Progenitor cell of endocrine pancreas (in vitro differentiated cells): ENCODE results near the gene PROSER3. TPM values are rescaled to one million over a fixed set of nuclear protein-coding genes. Genes with fewer than 3 reads are reported as not detected.

Experiments used
- DNase-seq: peaks from one replicate; pipeline ENCODE4 v3.0.0; 2021; ENCODE audit warnings: low spot score; ENCODE audit not compliant: unreplicated experiment
- H3K27ac Mint-ChIP-seq: 2 replicates; pipeline ENCODE4 v1.8.0; 2021; ENCODE audit warnings: mild to moderate bottlenecking, moderate library complexity, mixed read lengths
- H3K27me3 Mint-ChIP-seq: 2 replicates; pipeline ENCODE4 v1.8.0; 2021; ENCODE audit warnings: mixed read lengths
- H3K36me3 Mint-ChIP-seq: 2 replicates; pipeline ENCODE4 v1.8.0; 2022; ENCODE audit warnings: mixed read lengths; ENCODE audit not compliant: insufficient read depth
- H3K4me1 Mint-ChIP-seq: 2 replicates; pipeline ENCODE4 v1.8.0; 2021; ENCODE audit warnings: low read depth, mixed read lengths
- H3K4me3 Mint-ChIP-seq: 2 replicates; pipeline ENCODE4 v1.8.0; 2021; ENCODE audit warnings: low read depth, mild to moderate bottlenecking, moderate library complexity, mixed read lengths
- H3K9me3 Mint-ChIP-seq: 2 replicates; pipeline ENCODE4 v1.8.0; 2021; ENCODE audit warnings: low read depth, mixed read lengths
- CTCF ChIP-seq: fragments of 200-600 bp; sonication (generic); IDR thresholded peaks from one replicate; pipeline ENCODE4 v1.5.0; 2021; ENCODE audit warnings: antibody characterized with exemption, mild to moderate bottlenecking; ENCODE audit not compliant: unreplicated experiment
- total RNA-seq: library from RNA; stranded (reverse); gene quantifications from 2 replicates; pipeline ENCODE4 v1.2.1, GENCODE V29; 2021

The PROSER3 gene
- total RNA-seq, 1 donor from 2014 or later: 58.6 TPM

GRCh38 chr19:35776102-35776788 is 18.3 kb downstream of the PROSER3 start:
- Mint-ChIP-seq H3K36me3 (peaks cover 3% of the 10 kb centered on the region), H3K4me3 (peak overlapping the region; percentile 72), H3K27ac (no peak overlapping the region), H3K27me3 (peaks cover 30% of the 10 kb centered on the region), H3K4me1 (peaks cover 7% of the 10 kb centered on the region), H3K9me3 (no peaks in the 10 kb centered on the region)
- DNase-seq: no peak
- TF ChIP-seq CTCF: no peak

DNA sequence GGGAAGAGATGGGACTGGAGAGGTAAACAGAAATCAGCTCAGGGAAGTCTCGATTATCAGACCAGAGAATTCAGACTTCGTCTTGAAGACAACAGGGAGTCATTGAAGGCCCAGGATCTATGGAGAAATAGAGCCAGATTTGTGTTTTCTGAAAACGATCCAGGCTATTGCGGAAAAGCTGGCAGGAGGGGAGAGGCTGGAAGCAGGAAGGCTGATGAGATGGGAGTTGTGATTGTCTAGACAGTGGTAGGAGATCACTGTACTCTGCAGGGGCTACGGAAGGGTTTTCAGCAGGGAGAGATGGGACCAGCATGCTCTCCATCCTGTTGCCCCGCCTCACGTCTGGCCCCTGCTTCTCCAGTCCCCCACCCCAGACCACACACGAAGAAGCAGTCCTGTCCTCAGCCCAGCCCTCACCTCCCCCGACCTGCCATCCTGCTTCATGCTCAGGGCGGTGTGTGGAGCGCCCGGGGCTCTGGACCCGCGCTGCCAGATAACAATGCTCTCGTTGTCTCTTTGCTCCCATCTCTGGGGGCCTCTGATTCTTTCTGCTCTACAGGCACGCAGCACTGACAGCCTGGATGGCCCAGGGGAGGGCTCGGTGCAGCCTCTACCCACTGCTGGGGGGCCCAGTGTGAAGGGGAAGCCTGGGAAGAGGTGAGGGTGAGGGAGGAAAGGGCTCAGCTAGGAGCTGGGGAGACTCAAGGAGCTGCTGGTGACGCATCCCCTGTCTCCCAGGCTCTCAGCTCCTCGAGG is 19.3 kb downstream of the PROSER3 start:
- Mint-ChIP-seq H3K4me1 (peaks cover 7% of the 10 kb centered on the region), H3K9me3 (no peaks in the 10 kb centered on the region), H3K27me3 (peaks cover 32% of the 10 kb centered on the region), H3K36me3 (peaks cover 6% of the 10 kb centered on the region), H3K27ac (no peak overlapping the region), H3K4me3 (peak overlapping the region; percentile 72)
- TF ChIP-seq CTCF: no peak
- no peak for DNase-seq

DNA sequence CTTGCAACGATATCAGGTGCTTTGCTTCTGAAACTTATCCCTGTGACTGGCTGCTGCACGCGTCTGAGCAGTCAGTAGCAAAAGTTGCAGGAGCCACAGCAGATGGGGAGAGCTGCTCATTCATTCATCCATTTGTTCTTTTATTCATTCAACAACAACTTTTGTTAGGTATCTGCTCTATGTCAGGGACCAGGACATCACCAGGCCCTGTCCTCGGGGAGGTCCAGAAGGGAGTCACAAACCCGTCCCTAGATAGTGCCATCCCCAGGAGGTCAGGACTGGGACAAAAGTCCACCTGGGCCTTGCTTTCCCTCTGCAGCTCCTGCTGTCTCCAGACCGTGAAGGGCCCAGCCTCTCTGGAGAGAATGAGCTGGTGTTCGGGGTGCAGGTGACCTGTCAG is 20.0 kb downstream of the PROSER3 start:
- no peak for DNase-seq
- no peaks in the 10 kb centered on the region for H3K9me3 Mint-ChIP-seq
- peaks cover 30% of the 10 kb centered on the region for H3K27me3 Mint-ChIP-seq
- no peak overlapping the region for H3K27ac Mint-ChIP-seq
- no peak for TF ChIP-seq CTCF
- peak overlapping the region; percentile 5 for H3K4me3 Mint-ChIP-seq
- peaks cover 11% of the 10 kb centered on the region for H3K36me3 Mint-ChIP-seq
- peaks cover 7% of the 10 kb centered on the region for H3K4me1 Mint-ChIP-seq

DNA sequence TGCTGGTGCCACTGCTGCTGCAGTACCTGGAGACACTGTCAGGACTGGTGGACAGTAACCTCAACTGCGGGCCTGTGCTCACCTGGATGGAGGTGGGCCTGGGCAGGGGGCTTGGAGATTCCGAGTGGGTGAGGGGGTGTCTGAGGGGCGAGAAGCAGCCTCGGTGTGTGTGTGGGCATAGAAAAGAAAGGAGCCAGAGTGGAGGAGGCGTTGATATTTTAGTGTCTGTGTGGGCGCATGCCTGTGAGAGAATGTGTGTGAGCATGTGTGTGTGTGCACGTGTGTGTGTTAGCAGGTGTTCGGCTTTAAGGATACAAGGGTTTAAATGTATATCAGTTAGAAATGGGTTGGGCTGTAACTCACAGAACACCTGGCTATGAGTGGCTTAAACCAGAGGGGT is 21.1 kb downstream of the PROSER3 start:
- Mint-ChIP-seq H3K27me3 (peaks cover 37% of the 10 kb centered on the region), H3K27ac (no peak overlapping the region), H3K4me1 (peaks cover 11% of the 10 kb centered on the region), H3K4me3 (no peak overlapping the region), H3K9me3 (no peaks in the 10 kb centered on the region), H3K36me3 (peaks cover 15% of the 10 kb centered on the region)
- no peak for TF ChIP-seq CTCF
- DNase-seq: no peak

- DNase-seq: no peak
- Mint-ChIP-seq H3K4me1 (peaks cover 10% of the 10 kb centered on the region), H3K4me3 (no peak overlapping the region), H3K9me3 (no peaks in the 10 kb centered on the region), H3K27me3 (peaks cover 30% of the 10 kb centered on the region), H3K27ac (no peak overlapping the region), H3K36me3 (peaks cover 15% of the 10 kb centered on the region)
- TF ChIP-seq CTCF: no peak
These were observed 22.1 kb downstream of the PROSER3 start for GRCh38 chr19:35780058-35780457.
